ENCODE data around the gene LDLRAD4. TPM values are rescaled to one million over a fixed set of nuclear protein-coding genes. Genes with fewer than 3 reads are reported as not detected.

Gene LDLRAD4
- total RNA-seq, 1 experiment from 2014 or later = 0.68 TPM

GRCh38 chr18:13240060-13240725 is 21.6 kb downstream of the LDLRAD4 start:
- no peaks in the 10 kb centered on the region for H3K36me3 ChIP-seq
- H3K27ac ChIP-seq = no peak overlapping the region
- peak in 1 of 2 experiments; percentile 28 for DNase-seq (ENCODE audit: low read depth in 1 of 2, low spot score in 2 of 2)
- no peaks in the 10 kb centered on the region for H3K4me1 ChIP-seq (replicated peaks)
- no peaks in the 10 kb centered on the region for H3K27me3 ChIP-seq (replicated peaks)
- H3K4me3 ChIP-seq = no peak overlapping the region
- H3K9me3 ChIP-seq (replicated peaks) = no peaks in the 10 kb centered on the region

GRCh38 chr18:13241083-13241892 is 22.7 kb downstream of the LDLRAD4 start:
- Histone ChIP-seq H3K27me3 (replicated peaks) (no peaks in the 10 kb centered on the region), H3K4me3 (no peak overlapping the region), H3K9me3 (replicated peaks) (no peaks in the 10 kb centered on the region), H3K4me1 (replicated peaks) (no peaks in the 10 kb centered on the region), H3K36me3 (no peaks in the 10 kb centered on the region), H3K27ac (no peak overlapping the region)
- DNase-seq (ENCODE audit: low read depth in 1 of 2, low spot score in 2 of 2) = peak in 1 of 2 experiments; percentile 38

- H3K27ac ChIP-seq = no peak overlapping the region
These were observed 23.3 kb downstream of the LDLRAD4 start for GRCh38 chr18:13241893-13242175.

GRCh38 chr18:13242797-13243196 is 24.2 kb downstream of the LDLRAD4 start:
- Histone ChIP-seq H3K27me3 (replicated peaks) (no peaks in the 10 kb centered on the region), H3K27ac (no peak overlapping the region), H3K36me3 (no peaks in the 10 kb centered on the region), H3K4me1 (replicated peaks) (no peaks in the 10 kb centered on the region), H3K4me3 (no peak overlapping the region), H3K9me3 (replicated peaks) (no peaks in the 10 kb centered on the region)
- peak in 1 of 2 experiments; percentile 17 for DNase-seq (ENCODE audit: low read depth in 1 of 2, low spot score in 2 of 2)

More at GRCh38 chr18:13241893-13242175, 23.3 kb downstream of the LDLRAD4 start:
- H3K9me3 ChIP-seq (replicated peaks) = no peaks in the 10 kb centered on the region
- H3K36me3 ChIP-seq = no peaks in the 10 kb centered on the region
- no peak for DNase-seq (ENCODE audit: low read depth in 1 of 2, low spot score in 2 of 2)
- H3K4me3 ChIP-seq = no peak overlapping the region
- no peaks in the 10 kb centered on the region for H3K4me1 ChIP-seq (replicated peaks)
- H3K27me3 ChIP-seq (replicated peaks) = no peaks in the 10 kb centered on the region

- H3K36me3 ChIP-seq = no peaks in the 10 kb centered on the region
- DNase-seq (ENCODE audit: low read depth in 1 of 2, low spot score in 2 of 2) = peak in 1 of 2 experiments; percentile 25
- no peaks in the 10 kb centered on the region for H3K9me3 ChIP-seq (replicated peaks)
- H3K27ac ChIP-seq = no peak overlapping the region
- H3K4me3 ChIP-seq = no peak overlapping the region
- H3K4me1 ChIP-seq (replicated peaks) = no peaks in the 10 kb centered on the region
- no peaks in the 10 kb centered on the region for H3K27me3 ChIP-seq (replicated peaks)
These were observed 24.8 kb downstream of the LDLRAD4 start for GRCh38 chr18:13243363-13243762.

GRCh38 chr18:13244135-13244534 is 25.6 kb downstream of the LDLRAD4 start:
- H3K4me3 ChIP-seq = no peak overlapping the region
- no peaks in the 10 kb centered on the region for H3K9me3 ChIP-seq (replicated peaks)

GRCh38 chr18:13245481-13246000 is 27.0 kb downstream of the LDLRAD4 start:
- no peaks in the 10 kb centered on the region for H3K9me3 ChIP-seq (replicated peaks)
- no peaks in the 10 kb centered on the region for H3K36me3 ChIP-seq
- H3K4me3 ChIP-seq = no peak overlapping the region
- peak in 1 of 2 experiments; percentile 22 for DNase-seq (ENCODE audit: low read depth in 1 of 2, low spot score in 2 of 2)
- no peak overlapping the region for H3K27ac ChIP-seq
- no peaks in the 10 kb centered on the region for H3K4me1 ChIP-seq (replicated peaks)
- H3K27me3 ChIP-seq (replicated peaks) = no peaks in the 10 kb centered on the region; the same call in 1 of the 2 replicates

More at GRCh38 chr18:13244135-13244534, 25.6 kb downstream of the LDLRAD4 start:
- Histone ChIP-seq H3K36me3 (no peaks in the 10 kb centered on the region), H3K27me3 (replicated peaks) (no peaks in the 10 kb centered on the region), H3K4me1 (replicated peaks) (no peaks in the 10 kb centered on the region), H3K27ac (no peak overlapping the region)
- DNase-seq (ENCODE audit: low read depth in 1 of 2, low spot score in 2 of 2) = no peak

- H3K27ac ChIP-seq = no peak overlapping the region
- H3K9me3 ChIP-seq (replicated peaks) = no peaks in the 10 kb centered on the region
- H3K4me1 ChIP-seq (replicated peaks) = no peaks in the 10 kb centered on the region
- DNase-seq (ENCODE audit: low read depth in 1 of 2, low spot score in 2 of 2) = peak in 1 of 2 experiments; percentile 11
- no peak overlapping the region for H3K4me3 ChIP-seq
- H3K27me3 ChIP-seq (replicated peaks) = no peaks in the 10 kb centered on the region; the same call in 1 of the 2 replicates
- no peaks in the 10 kb centered on the region for H3K36me3 ChIP-seq
These were observed 27.6 kb downstream of the LDLRAD4 start for GRCh38 chr18:13246121-13246520.

GRCh38 chr18:13246591-13246990 is 28.0 kb downstream of the LDLRAD4 start:
- Histone ChIP-seq H3K9me3 (replicated peaks) (no peaks in the 10 kb centered on the region), H3K27ac (no peak overlapping the region), H3K4me3 (no peak overlapping the region), H3K36me3 (no peaks in the 10 kb centered on the region), H3K27me3 (replicated peaks) (no peaks in the 10 kb centered on the region; the same call in 1 of the 2 replicates), H3K4me1 (replicated peaks) (no peaks in the 10 kb centered on the region)
- DNase-seq (ENCODE audit: low read depth in 1 of 2, low spot score in 2 of 2) = no peak

GRCh38 chr18:13247506-13247905 is 28.9 kb downstream of the LDLRAD4 start:
- DNase-seq (ENCODE audit: low read depth in 1 of 2, low spot score in 2 of 2) = peak in 1 of 2 experiments; percentile 36
- no peaks in the 10 kb centered on the region for H3K9me3 ChIP-seq (replicated peaks)
- H3K4me1 ChIP-seq (replicated peaks) = no peaks in the 10 kb centered on the region
- no peaks in the 10 kb centered on the region; the same call in 1 of the 2 replicates for H3K27me3 ChIP-seq (replicated peaks)
- H3K36me3 ChIP-seq = no peaks in the 10 kb centered on the region
- no peak overlapping the region for H3K4me3 ChIP-seq
- no peak overlapping the region for H3K27ac ChIP-seq

- Histone ChIP-seq H3K27ac (no peak overlapping the region), H3K4me3 (no peak overlapping the region), H3K4me1 (replicated peaks) (no peaks in the 10 kb centered on the region), H3K36me3 (no peaks in the 10 kb centered on the region), H3K27me3 (replicated peaks) (no peaks in the 10 kb centered on the region; the same call in 1 of the 2 replicates), H3K9me3 (replicated peaks) (no peaks in the 10 kb centered on the region)
- DNase-seq (ENCODE audit: low read depth in 1 of 2, low spot score in 2 of 2) = peak in 1 of 2 experiments; percentile 24
These were observed 34.3 kb downstream of the LDLRAD4 start for GRCh38 chr18:13252686-13253410.

- H3K27ac ChIP-seq = no peak overlapping the region
- DNase-seq (ENCODE audit: low read depth in 1 of 2, low spot score in 2 of 2) = peak in 1 of 2 experiments; percentile 31
These were observed 35.5 kb downstream of the LDLRAD4 start for GRCh38 chr18:13253786-13254688.

More at GRCh38 chr18:13253786-13254688, 35.5 kb downstream of the LDLRAD4 start:
- H3K4me3 ChIP-seq = no peak overlapping the region
- no peaks in the 10 kb centered on the region for H3K4me1 ChIP-seq (replicated peaks)
- H3K9me3 ChIP-seq (replicated peaks) = no peaks in the 10 kb centered on the region; the same call in 1 of the 2 replicates
- no peaks in the 10 kb centered on the region for H3K36me3 ChIP-seq
- H3K27me3 ChIP-seq (replicated peaks) = no peaks in the 10 kb centered on the region; the same call in 1 of the 2 replicates
